Stimulated activated CD8-positive, alpha-beta memory T cell treated with anti-CD3 and anti-CD28 coated beads, Interleukin-12 subunit alpha, Interleukin-12 subunit beta, amount 100 ng/mL, for 4 hours (primary cell): ENCODE results near the gene CCDC86.

Source experiments
- DNase-seq: peaks from one replicate; pipeline ENCODE4 v3.0.0-alpha.2; 2020; ENCODE audit warnings: low read depth

The CCDC86 gene

DNA sequence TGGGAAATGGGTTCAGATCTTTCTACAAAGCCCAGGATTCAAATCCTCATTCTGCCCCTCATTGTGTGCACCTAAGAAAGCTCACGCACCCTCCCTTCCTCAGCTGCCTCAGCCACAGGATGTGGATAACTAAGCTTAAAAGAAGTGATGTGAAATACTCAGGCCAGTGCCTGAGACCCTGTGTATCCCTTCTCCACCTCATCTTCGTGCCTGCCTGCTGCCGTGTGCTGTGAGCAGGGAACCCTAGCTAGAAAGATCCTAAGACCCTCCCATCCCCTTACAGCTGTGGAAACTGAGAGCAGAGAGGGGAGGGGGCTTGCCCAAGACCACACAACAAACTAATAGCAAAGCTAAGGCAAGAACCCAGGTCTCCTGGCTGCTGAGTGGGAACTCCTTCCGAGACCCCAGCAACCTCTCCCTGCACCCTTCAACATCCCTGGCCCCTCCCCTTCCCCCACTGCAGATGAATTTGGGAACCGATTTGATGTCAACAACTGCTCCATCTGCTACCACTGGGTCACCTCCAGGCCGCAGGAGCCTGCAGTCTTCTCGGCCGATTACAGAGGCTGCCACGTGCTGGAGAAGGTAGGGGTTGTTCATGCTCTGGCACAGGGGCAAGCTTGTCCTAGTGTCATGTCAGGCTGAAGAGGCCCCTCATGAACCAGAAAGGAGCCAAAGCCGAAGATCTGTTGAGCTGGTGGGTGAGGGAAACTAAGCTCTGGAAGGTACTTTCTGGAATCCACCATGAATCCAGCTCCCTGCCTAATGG lies 27.0 kb downstream of the CCDC86 start:
- no peak for DNase-seq

DNA sequence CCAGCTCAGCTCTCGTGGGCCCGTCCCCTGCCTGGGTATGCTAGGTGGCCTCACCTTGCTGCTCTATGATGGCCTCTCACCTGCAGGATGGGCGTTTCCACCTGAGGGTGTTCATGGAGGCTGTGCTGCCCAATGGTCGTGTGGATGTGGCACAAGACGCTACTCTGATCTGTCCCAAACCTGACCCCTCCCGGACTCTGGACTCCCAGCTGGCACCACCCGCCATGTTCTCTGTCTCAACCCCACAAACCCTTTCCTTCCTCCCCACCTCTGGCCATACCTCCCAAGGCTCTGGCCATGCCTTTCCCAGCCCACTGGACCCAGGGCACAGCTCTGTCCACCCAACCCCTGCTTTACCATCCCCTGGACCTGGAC lies 27.5 kb downstream of the CCDC86 start:
- no peak for DNase-seq

- DNase-seq = no peak
Observed at GRCh38 chr11:60870276-60870675, 28.4 kb downstream of the CCDC86 start.

GRCh38 chr11:60870733-60871377 lies 28.9 kb downstream of the CCDC86 start:
- DNase-seq = no peak

- DNase-seq = no peak
Observed at GRCh38 chr11:60871378-60872061, 29.6 kb downstream of the CCDC86 start.

DNA sequence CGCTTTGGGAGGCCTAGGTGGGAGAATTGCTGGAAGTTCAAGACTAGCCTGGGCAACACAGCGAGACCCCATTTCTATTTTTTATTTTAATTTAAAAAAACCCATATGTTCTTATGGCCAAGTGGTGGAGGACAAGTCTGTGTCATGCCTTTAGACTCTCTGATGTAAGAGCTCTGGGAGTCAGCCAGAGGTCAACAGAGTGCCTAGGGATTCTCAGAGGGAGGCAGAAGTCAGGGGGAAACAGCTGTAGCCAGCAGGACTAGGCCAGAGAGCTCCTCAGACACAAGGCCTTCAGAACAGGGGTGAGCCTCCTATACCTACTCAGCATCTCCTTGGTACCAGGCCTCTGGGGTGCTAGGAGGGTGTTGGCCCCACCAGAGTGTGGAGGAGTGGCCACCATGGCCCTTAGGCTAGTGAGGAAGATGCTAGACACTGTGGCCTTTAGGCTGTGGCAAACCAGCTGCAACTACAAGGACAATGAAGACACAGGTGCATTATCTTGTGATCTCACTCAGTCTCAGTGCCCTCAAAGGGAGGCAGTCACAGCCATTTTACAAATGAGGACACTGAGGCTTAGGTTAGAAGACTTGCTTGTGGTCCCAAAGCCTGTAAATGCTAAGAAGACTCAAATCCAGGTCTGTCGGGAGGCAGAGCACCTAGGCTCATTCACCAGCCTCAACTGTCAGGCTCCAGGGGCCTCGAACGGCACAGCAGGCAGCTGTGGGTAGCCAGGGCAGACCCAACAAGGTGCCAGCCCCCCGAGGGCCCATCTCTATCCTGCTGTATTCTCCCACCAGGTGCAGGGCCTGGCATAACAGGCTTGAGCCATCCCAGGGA lies 30.4 kb downstream of the CCDC86 start:
- no peak for DNase-seq

GRCh38 chr11:60872961-60873524 lies 31.1 kb downstream of the CCDC86 start:
- no peak for DNase-seq

DNA sequence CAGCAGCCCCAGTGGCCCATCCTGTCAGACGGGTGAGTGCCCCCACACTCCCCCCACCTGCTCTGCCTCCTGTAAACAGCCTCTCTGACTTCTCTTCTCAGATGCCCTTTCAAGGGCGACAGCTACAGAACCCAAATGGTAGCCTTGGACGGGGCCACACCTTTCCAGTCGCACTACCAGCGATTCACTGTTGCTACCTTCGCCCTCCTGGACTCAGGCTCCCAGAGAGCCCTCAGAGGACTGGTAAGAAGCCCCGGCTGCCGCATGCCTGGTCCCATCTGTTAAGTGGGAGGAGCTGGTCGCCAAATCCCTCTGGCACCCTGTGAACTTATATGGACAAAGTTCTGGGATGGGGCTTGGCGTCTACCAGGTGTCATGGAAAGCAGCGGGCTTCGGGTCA lies 31.6 kb downstream of the CCDC86 start:
- DNase-seq = no peak

DNA sequence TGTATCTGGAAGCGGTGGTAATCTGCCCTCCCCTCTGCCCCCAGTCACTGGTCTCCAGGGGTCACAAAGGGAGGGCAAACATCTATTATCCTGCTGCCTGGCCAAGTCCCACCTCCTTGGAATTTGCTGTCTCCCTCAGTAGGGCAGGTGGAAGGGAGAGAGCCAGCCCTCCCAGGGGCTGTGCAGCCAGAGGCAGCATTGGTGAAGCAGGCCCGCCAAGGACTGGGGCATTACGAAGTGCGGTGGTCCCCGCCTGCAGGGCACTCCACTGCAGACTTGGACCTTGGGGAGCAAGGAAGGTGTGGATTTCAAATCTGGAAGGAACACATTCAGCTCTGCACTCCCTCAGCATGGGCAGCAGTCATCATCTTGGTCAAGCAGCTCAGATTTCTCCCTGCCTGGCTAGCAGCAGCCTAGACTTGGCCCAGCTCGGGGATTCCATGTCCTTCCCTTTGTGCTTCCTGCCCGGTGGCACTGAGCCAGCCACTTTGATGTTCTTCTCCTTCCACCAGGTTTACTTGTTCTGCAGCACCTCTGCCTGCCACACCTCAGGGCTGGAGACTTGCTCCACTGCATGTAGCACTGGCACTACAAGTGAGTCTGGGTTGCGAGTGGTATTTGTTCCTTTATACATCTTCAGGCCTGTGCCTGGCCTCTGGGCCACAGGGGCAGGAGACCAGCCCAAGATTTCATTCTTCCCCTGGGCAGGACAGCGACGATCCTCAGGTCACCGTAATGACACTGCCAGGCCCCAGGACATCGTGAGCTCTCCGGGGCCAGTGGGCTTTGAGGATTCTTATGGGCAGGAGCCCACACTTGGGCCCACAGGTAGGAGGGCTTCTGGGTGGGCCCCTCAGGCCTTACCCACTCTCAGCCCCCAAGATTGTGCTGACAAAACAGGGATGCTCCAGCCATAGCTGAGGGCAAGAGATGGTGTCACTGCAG lies 32.8 kb downstream of the CCDC86 start:
- no peak for DNase-seq

- no peak for DNase-seq
Observed at GRCh38 chr11:60875366-60876167, 33.7 kb downstream of the CCDC86 start.

- DNase-seq = no peak
Observed at GRCh38 chr11:60876168-60876485, 34.2 kb downstream of the CCDC86 start.

DNA sequence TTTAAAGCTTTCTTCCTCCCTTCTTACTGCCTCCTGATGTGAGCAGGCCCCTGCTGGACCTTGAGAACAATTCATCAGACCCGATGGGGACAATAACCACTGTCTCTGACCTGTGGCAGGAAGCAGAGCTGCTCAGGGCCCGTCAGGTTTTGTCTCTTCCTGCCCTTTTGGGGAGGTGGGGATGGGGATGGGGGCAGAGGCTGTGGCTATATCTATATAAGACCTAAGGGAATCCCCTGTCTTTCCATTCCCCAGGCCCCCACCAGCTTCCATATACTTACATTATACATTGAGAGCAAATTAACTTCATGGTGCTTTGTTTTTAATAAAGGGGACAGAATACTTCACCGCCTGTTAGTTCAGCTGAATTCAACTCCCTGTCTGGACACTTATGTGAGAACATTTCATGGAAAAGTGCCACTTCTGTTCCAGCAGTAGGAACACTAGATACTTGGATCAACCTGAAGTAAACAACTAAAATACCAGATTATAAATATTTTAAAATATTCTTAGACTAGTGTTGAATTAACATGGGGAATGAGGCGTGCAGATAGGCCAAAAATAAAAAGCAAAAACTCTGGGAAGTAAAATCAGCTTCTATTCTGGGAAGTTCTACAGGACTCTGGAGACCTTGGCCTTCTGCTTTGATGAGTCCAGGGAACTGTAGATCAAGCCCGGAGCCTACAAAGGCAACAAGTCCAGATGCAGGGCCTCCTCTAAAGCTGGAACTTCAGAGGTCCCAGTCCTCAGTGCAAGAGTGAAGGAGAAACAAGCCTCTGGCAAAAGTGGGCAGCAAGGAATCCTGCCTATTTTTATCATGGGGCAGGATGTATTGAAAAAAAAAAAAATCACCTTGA lies 36.6 kb downstream of the CCDC86 start:
- DNase-seq = no peak

GRCh38 chr11:60879104-60879503 lies 37.2 kb downstream of the CCDC86 start:
- no peak for DNase-seq

DNA sequence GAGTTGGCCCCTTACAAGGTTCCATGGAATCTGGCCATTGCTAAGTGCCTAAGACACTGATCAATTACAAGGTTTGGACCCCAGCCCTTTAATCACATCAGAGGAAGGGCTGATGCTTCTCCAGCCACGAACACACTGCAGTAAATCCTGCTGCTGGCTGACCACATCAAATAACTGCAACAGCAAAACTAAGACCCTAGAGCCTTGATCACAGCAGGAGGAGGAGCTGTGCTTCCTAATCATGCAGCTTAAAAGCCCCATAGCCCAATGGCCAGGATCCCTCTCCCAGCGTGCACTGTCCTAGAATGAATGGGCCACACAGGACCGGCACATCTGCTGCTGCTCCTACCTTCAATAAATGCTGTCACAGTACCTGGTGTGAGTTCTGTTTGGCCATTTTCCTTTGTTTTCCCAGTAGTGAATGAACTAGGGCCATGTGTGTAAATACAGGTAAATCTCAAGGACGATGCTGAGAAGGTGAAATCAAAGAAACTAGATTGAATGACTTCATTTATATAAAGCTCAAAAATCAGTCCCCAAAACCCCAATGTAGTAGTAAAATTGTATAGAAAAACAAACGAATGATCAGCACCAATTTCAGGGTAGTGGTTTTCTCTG lies 38.2 kb downstream of the CCDC86 start:
- no peak for DNase-seq

GRCh38 chr11:60880643-60881282 lies 38.9 kb downstream of the CCDC86 start:
- no peak for DNase-seq

DNA sequence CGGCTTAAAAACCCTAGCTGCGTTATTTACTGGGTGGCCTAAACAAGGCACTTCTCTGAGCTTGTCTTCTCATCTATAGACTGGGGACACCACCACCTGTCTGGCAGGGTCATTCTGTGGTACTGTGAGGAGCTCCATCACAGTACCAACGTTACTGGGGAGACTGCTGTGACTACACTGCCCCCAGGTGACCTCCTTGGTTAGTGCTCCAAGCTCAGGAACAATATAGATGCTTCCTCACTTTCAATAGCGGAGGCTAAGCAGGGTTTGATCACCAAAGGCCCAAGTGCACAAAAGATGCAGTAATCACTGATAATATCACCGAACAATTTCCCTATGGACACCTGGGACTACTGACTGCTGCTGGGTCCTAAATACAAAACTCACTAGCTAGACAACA lies 45.6 kb downstream of the CCDC86 start:
- DNase-seq = no peak

DNA sequence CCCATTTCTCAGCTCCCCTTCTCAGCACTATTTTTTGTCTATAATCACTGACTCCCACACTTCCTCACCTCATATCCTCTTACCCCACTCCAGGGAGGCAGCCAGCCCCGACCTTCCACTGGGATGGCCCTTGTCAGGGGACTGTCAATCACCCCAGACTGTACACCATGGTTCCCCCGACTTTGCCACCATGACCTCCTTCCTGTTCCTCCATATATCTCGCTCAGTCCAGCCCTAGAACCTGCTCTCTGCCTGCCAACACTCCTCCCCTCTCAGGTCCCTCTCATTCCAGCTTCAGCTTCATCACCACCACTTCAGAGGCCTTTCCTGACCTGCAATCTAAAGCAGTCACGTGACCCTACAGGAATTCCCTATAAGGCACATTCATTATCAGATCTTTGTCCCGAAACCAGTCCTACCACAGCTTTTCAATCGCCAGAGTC lies 48.0 kb downstream of the CCDC86 start:
- DNase-seq = no peak

- DNase-seq = no peak
Observed at GRCh38 chr11:60890696-60891095, 48.8 kb downstream of the CCDC86 start.
